IPS DF 4.7 (cell line): ENCODE results near the gene PKNOX2.

Experiments
- DNase-seq: peaks from one replicate; pipeline ENCODE4 v3.0.0-alpha.2; 2013; ENCODE audit warnings: low spot score; ENCODE audit errors: extremely low read depth

The PKNOX2 gene

DNA sequence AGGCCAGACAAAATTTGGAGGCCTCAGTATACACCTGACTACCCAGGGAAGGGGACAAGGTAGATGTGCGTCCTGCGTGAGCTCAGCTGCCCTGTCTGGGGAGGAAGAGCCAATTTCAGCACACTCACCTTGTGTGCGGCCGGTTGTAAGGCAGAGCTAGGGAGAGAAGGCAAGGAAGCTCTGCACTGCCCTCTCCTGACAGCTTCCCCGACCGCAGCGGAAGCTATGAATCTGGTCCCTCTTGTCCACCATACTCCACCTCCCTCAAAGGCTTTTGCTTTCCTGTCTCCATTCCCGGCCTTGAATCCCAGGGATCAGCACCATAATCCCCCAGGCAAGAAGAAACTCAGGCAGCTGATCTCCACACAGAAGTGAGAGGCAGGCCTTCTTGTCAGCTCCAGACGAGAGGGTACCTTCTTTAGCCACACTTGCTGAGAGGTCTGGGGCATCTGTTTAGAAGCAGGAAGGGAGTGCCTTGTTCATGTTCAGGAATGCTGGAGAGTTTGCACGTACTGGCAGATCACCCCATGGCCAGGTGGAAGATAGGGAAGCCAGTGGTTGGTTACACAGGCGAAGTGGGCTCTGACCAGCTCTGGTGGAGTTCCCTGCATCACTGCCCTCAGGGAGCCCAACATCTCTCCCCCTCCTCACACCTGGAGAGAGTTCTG is 269.0 kb downstream of the PKNOX2 start:
- no peak for DNase-seq

DNA sequence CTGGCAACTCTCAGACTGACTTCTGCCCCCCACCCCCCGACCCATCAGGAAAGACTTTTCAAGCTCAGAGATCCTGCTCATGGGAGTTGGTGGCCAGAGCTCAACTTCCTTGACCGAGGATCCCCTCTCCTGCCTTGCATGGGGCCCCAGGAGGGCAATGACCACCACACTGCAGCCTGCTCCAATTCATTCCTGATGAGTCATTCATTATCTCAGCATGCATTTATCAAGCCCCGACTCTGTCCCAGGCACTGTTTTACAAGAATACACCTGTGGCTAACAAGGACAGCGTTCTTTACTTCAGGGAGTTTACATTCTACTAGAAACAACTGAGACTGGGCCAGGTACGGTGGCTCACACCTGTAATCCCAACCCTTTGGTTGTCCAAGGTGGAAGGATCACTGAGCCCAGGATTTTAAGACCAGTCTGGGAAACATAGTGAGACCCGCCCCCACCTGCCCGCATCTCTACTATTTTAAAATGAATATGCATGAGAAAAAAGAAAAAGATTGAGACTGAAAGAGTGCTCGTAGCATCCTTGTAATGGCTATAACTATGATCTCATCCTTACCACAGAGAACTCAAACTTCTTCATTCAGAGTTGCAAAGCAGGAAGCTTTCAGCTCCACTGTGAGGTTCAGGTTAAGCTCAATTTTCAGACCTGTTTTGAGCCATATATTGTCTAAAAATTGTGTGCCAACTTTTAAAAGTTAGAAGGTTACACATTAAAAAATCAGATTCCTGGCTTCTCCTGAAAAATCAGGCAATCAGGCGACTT is 271.1 kb downstream of the PKNOX2 start:
- no peak for DNase-seq

DNA sequence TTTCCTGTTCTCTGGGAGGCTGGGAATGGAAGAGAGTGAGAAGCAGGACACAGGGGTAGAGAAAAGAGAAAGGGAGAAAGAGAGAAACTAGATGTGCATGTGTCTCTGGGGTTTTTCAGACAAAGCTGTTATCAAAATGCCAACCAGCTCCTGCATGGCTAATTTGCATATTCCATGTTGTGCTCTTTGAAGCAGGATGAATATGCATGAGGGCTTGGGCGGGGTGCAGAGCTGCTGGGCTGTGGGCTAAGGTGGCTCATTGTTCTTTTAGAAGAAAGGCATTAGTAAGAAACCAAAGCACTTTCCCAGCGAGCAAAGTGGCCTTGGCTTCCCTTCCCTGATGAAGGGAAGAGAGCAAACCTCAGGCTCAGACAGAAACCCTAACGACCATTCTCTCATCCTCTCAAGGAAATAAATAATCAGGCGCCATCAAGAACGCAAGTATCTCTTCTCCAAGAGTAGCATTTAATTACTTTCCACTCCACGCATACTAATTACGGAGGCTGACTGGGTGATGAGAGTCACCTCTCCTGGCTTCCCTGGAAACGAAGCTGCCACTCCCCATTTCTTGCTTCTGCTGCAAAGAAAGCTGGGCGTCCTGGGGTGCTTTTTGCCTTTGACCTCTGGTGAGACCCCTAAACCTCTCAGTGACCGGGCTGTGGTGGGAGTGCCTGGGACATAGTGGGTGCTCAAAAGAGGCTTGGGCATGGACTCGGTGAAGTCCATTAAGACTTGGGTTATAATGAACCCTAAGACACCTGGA is 277.3 kb downstream of the PKNOX2 start:
- no peak for DNase-seq

DNA sequence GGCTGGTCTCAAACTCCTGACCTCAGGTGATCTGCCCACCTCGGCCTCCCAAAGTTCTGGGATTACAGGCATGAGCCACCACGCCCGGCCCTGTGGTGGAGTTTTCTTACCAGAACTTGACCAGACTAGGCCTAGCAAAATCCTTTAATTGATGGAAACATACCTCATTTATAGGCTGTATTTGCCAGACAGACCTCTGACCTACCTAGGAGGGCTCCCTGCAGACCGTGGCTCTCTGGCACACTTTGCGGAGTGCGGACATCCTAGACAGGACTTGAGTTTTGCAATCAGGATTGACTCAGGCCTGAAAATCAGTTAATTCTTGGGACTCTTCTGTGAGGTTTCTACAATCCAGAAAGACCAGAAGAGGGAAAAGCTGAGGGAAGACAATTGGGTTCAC is 278.4 kb downstream of the PKNOX2 start:
- DNase-seq: no peak

DNA sequence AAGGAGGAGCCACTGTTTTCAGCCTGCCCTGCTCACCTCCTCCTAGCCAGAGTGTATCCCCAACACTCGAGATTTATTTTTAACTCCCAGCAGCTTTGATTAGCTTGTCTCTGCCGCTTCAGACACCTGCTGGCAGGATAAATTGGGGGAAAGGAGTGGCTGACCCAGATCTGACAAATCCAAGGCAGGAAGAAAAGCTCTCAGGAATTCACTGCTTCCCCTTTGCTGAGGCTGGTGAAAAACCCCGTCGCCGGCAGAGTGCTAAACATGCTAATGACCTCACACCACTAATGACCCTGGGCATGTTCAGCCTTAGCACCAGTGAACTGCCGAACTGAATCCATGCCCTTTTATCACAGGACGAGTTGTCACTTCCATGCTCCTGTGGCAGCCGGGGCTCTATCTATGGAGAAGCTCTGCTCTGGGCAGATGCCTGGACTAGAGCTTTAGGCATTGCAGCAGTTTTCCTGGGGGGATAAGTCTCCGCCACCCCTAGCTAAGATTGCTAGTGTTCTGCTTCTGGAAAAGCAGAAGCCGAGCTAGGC is 279.3 kb downstream of the PKNOX2 start:
- no peak for DNase-seq

DNA sequence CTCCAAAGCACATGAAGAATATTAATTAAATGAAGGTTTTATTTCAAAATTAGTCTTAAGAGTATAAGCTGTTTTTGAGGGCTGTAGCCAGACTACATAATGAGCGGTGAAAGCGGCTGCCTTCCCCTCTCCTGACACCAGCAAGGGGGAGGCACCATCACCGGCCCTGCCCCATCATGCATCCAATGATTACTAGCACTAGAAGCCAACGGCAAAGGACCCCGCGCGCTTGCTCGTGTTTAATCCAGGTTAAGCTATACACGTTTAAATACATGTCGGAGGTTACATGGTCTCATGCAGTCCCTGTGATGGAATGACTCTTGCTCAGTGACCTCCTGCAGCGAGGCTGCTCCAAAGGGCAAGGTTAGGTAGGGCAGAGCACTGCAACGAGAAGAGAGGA is 281.2 kb downstream of the PKNOX2 start:
- DNase-seq: no peak

DNA sequence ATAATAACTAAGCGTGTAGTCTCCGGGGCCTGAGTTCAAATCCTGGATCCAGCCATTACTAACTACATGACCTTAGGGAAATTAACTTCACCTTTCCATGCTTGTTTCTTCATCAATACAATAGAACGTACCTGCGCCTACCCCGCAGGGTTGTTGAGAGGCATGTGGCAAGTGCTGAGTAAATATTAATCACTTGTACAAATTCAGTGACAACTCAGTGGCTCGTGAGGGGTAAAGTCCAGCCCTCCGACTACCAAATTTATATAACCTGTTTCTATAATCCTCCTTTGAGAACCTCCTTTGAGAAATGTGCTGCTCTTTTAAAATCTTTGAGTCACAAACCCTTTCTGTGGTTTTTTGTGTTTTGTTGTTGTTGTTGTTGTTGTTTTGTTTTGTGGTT is 281.7 kb downstream of the PKNOX2 start:
- no peak for DNase-seq

DNA sequence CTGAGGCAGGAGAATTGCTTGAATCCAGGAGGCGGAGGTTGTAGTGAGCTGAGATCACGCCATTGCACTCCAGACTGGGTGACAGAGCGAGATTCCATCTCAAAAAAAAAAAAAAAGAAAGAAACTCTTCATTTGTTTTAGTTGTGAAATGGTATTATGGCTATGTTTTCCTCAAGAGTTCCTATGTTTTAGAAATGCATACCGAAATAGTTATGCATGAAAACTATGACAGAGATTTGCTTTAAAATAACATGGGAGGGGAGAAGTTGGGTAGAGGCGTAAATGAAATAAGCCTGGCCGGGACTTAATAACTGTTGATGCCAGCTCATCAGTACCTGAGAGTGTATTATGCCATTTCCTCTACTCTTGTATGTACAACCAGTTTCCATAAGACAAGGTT is 283.2 kb downstream of the PKNOX2 start:
- no peak for DNase-seq

DNA sequence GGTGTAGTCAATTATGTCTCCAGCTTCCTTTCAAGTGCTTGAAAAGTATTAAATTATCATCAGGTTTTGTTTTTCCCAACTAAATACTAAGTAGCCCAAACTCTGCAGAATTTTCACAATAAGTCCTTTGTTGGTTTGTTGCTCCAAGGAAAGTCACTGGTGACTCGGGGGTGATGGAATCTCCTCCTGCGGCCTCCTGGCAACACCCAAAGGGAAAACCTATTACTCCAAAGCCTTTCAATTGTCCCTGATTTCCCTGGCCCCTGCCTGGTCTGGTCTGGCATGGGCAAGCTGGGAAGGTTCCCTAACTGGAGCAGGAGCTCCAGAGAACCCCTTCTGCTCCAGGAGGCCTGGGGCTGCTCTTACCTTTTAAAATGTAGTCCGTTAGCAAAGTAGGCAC is 283.6 kb downstream of the PKNOX2 start:
- no peak for DNase-seq

DNA sequence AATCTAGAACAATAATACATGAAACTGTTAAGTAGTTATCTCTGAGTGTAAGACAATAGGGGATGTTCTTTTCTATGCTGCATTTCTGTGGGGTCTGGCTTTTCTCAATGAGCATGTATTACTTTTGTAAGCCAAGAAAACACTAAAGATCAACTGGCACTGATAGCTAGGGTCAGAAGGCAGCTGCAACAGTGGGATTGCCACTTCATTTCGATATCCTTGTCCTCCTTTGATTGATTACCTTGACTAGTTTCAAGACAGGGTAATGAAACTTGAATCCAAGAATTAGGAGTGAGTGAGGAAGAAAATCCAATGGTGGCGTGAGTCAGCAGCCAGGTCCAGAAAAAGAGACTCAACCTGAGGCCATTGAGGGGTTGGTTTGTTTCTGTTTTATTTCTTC is 285.0 kb downstream of the PKNOX2 start:
- DNase-seq: no peak

DNA sequence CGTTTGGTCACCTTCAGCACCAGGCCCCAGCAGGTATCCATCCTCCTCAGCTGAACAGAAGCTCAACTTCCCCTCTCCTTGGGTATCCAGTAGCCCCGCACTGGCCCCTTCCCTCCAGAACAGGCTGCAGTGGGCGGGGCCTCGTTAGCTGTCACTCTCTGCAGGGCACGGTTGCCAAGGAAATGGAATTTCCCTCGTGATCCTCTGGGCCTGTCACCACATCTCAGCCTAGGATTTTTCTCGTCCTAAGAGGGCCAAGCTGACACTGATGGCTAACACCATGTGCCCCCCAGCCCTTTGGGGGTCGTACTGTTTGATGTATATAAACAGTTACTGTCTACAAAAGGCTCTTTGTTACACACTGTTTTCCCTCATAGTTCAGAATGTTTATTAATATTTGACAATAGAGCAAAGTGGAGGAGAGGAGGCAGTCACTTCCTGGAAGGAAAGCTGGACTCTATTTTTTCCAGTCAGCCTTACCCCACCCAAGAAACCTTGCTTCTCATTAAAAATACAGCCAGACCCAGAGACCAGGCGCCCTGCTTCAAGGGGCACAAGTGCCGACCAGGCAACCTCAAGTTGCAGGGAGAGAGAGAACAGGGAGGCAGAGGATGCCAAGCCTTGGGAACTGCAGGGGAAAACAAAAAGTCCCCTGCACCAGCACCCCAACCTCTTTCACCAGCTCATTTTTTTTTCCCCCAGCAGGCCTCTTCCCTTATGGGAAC is 287.0 kb downstream of the PKNOX2 start:
- no peak for DNase-seq

DNA sequence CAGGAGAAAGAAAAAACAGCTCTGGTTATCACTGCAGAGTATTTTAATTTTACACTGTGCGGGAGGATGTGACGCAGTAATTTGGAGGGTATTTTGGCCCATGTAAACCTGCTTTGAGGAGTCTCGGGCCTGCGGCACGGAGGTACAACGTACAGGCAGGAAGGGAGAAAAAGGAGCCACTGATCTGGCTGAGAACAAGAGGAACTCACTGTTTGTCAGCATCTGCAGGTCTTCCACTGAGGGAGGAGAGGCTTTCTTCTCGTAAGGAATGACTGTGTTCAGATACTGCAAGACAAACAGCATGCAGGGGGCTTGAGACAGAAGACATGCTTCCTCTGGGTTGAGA is 287.5 kb downstream of the PKNOX2 start:
- DNase-seq: no peak

DNA sequence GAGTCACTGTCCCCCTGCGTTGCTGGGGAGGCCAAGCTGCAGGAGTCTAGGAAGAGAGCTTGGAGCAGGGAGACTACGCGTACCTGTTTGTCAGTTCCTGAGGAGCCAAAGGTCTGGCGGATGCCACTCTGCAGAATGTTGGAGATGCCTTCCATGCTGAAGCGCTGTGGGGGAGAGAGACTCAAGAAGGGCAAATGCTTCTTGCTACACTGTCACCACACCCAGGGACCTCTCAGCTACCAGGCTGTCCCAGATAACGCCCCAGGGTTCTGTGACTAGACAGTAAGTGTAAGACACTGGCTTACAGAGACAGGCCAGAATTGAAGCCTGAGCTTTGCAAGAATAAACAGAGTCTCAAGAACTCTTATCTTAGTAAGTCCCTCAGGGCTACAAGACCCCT is 289.5 kb downstream of the PKNOX2 start:
- no peak for DNase-seq

DNA sequence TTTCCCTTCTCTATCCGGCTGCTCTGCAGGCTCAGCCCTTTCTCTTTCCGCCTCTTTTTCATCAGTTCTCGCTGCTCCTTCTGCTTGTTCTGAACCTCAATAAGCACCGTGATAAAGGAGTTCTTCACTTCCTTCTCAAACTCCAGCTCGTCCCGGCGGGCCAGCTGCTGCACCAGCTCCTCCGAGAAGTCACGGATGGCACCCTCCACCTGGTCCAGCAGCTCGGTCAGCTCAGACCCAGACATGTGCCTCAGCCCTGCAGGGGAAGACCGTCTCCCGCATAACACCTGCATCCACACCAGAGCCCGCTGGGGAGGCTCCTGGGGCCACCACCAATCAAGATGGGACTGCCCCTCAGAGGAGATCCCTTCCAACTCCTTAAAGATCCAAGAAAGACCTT is 291.3 kb downstream of the PKNOX2 start:
- DNase-seq: no peak

DNA sequence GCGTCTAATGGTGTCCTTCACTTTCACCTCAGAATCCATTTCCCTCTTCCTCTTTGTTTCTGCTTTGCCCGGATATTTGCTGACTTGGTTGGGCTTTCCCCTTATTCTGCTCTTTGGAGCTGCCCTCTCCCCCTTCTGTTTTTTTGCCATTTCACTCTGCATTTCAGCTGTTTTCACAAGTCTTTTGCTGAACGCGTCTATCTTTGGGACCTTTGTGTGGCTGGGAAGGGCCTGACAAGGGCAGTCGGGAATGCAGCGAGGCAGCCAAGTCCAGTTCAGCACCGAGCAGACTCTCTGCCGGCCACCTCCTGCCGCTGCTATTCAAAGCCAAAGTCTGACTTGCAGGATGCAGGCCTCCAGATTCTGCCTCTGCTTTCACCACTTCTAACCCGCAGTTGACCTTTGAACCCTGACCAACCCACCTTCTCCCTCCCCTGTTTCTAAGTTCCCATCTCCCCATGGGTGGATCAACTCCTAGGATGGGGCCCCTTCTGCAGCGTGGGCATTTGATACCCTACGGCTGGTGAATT is 293.3 kb downstream of the PKNOX2 start:
- no peak for DNase-seq

DNA sequence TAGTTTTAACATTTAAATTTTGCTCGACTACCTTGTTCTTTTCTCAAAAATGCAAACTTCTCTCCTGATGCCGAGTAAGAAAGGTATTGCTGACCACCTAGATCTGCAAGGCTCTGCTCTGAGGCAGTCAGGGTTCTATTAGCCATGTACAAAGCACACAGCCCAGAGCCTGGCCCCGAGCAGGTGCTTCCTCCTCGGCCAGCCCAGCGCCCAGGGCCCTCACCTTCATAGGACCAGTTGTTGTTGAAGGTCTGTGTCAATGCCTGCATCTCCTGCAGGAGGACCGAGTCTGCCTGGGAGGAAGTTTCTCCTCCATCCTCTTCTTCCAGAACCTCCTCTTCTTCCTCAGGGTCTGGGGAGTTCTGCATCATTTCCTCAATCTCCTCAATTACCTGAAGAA is 295.7 kb downstream of the PKNOX2 start:
- DNase-seq: no peak

DNA sequence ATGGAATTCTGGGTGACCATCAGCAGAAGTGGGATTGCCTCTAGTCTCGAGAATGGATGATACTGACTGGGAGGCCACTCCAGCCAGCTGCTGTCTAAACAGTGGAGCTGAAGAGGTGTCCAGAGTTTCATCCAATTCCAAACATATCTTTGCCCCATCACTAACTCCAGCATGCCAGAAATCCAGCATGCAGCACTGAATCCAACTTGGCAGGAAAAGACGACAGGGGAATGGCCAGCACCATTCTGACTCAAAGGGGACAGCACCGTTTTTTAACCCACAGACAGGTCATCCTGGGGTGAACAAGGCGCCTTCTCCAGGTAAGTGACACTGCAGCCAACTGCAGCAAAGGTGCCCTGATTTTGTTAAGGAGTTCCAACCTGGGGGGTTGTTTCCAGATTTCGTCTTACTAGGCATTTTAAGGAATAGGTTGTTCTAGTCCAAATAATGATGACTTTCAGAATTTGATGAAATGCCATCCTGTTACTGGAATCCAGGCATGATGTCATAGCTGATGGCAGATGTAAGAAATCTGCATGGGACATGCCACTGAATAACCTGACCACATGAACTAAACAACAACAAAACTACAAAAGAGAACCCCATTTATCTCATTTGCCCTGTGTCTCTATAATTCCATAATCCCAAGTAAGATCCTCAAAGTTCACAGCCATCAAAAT is 299.2 kb downstream of the PKNOX2 start:
- DNase-seq: no peak

DNA sequence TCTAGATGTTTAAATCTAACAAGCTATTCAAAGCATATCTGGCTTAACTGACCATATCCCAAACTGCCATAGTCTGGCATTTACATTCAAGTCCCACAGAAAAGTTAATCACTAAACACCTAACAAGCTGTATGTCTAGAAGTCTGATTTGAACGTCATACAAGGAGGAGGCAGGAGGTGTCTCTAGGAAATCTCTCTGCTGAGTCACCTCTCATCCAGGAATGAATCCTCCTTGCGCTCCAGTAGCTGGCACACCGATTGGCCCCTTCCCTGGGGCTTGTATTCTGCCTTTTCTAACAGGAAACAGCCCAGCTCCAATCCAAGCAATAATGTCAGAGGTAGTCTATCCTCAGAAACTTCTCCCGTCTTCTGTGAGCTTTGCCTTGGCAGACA is 299.7 kb downstream of the PKNOX2 start:
- DNase-seq: no peak

DNA sequence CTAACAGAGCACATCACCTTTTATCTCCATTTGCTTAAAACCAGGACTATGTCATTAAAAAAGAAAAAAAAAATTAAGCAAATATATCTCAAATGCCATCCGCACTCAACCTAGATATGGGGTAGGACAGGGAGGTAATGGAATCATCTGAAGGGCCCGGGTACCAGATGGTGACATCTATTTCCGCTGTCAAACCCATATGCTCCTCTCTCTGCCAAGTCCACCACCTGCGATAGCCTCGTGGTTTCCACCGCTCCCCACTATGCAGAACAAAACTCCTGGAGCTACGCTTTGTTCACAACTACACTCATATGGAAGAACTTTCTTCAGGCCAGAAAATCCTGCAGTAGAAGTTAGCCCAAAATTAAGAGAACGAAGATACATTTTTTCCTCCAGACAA is 300.1 kb downstream of the PKNOX2 start:
- DNase-seq: no peak

DNA sequence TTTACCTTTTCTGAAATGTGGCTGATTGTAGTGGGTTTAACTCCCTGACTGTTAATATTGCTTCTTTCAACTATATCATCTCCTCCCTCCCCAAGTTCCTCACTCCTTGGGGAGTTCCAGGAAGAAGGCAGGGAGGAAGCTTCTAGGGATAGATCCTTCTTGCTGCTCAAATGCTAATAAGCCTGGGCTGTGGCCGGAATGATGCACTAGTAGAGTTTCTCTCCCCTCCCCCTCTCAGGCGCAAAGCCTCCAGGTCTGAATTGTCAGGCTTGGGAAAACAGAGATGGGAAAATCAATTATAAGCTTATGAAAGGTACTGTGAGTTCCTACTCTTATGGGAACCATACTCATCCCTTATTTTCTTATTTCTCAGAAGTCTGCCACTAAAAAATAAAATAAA is 300.7 kb downstream of the PKNOX2 start:
- no peak for DNase-seq

DNA sequence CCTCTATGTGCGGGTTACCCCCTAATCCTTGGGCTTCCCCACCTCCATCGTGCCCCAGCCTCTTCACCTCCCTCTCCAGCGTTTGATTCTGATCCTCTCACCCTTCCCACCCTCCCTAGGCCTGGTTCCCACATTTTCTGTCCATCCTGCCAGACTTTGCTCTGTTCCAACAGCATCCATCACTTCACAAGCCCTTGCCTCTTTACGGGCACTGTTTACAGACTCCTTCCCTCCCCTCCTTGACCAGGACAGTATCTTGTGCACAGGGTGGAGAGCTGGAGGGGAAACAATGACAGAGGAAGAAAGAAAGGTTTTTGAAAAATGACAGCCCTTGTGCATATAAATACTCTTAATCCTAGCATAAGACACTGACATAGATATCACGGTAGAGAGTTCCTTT is 301.1 kb downstream of the PKNOX2 start:
- DNase-seq: no peak
